IMR-90 (cell line): ENCODE data around the gene ADGRB3. TPM values are rescaled to one million over a fixed set of nuclear protein-coding genes. Genes with fewer than 3 reads are reported as not detected.

Experiments
- ATAC-seq: fragments of 200-7000 bp; cut with Tn5 transposase; 2 replicates; pipeline ENCODE4 v1.9.1; 2020; ENCODE audit warnings: low read depth, mild to moderate bottlenecking, moderate library complexity
- BruUV-seq: library from RNA; stranded (reverse); fragments of 400-500 nt; replicated peaks from 2 replicates; lab custom pipeline; 2021; lab: Mats Ljungman, UMichigan
- CTCF ChIA-PET: fragments of 300-600 bp; formaldehyde crosslinking; extraction: SDS; loops from one replicate; lab custom pipeline; 2021; ENCODE audit warnings: antibody characterized with exemption; lab: Yijun Ruan, JAX
- POLR2A ChIA-PET: fragments of 300-600 bp; sonication (Branson Sonifier 250); formaldehyde crosslinking; loops from one replicate; lab custom pipeline; 2022; ENCODE audit warnings: antibody characterized with exemption; ENCODE audit not compliant: unreplicated experiment; lab: Charles Lee
- DNase-seq: peaks from one replicate; pipeline ENCODE4 v3.0.0; 2013
- H2AFZ ChIP-seq: replicated peaks from 2 replicates; pipeline ENCODE3; 2013; ENCODE audit warnings: low read length, mild to moderate bottlenecking; ENCODE audit not compliant: poor library complexity
- H2AK5ac ChIP-seq: 2 replicates; pipeline ENCODE4 v1.6.1; 2013; ENCODE audit warnings: low read depth, low read length, inconsistent platforms
- H2AK9ac ChIP-seq: replicated peaks from 2 replicates; pipeline ENCODE3; 2013; ENCODE audit warnings: mild to moderate bottlenecking, low read depth, low read length, moderate library complexity; ENCODE audit not compliant: poor library complexity
- H2BK120ac ChIP-seq: 2 replicates; pipeline ENCODE4 v1.6.1; 2013; ENCODE audit warnings: low read depth, low read length, inconsistent platforms
- H2BK15ac ChIP-seq: 3 replicates; pipeline ENCODE4 v1.6.1; 2013; ENCODE audit warnings: low read depth, low read length, inconsistent platforms
- H2BK20ac ChIP-seq: 2 replicates; pipeline ENCODE4 v1.6.1; 2013; ENCODE audit warnings: low read depth, mild to moderate bottlenecking, inconsistent platforms, low read length, moderate library complexity
- H2BK5ac ChIP-seq: 2 replicates; pipeline ENCODE4 v1.6.1; 2013; ENCODE audit warnings: mild to moderate bottlenecking, low read depth, low read length, inconsistent platforms; ENCODE audit not compliant: poor library complexity, severe bottlenecking
- H3K14ac ChIP-seq: replicated peaks from 2 replicates; pipeline ENCODE4 v1.6.1; 2013; ENCODE audit warnings: low read depth, low read length, inconsistent platforms
- H3K18ac ChIP-seq: 2 replicates; pipeline ENCODE4 v1.6.1; 2013; ENCODE audit warnings: low read depth, low read length, control low read depth
- H3K23ac ChIP-seq: 2 replicates; pipeline ENCODE4 v1.6.1; 2013; ENCODE audit warnings: low read depth, low read length, inconsistent platforms
- H3K27ac ChIP-seq: 2 replicates; pipeline ENCODE4 v1.5.1; 2013; ENCODE audit warnings: mild to moderate bottlenecking, control low read depth, low read length; ENCODE audit not compliant: insufficient read depth
- H3K27me3 ChIP-seq: 2 replicates; pipeline ENCODE4 v1.6.1; 2013; ENCODE audit warnings: low read length; ENCODE audit not compliant: control insufficient read depth, insufficient read depth
- H3K36me3 ChIP-seq: 2 replicates; pipeline ENCODE4 v1.6.1; 2013; ENCODE audit warnings: low read length, mixed read lengths; ENCODE audit not compliant: control insufficient read depth, insufficient read depth
- H3K4ac ChIP-seq: 2 replicates; pipeline ENCODE4 v1.6.1; 2013; ENCODE audit warnings: low read depth, low read length, inconsistent platforms
- H3K4me1 ChIP-seq: 2 replicates; pipeline ENCODE4 v1.6.1; 2013; ENCODE audit warnings: low read length, mixed read lengths; ENCODE audit not compliant: control insufficient read depth, insufficient read depth
- H3K4me2 ChIP-seq: 2 replicates; pipeline ENCODE4 v1.6.1; 2013; ENCODE audit warnings: low read depth, mild to moderate bottlenecking, control low read depth, low read length, moderate library complexity
- H3K4me3 ChIP-seq: 2 replicates; pipeline ENCODE4 v1.5.1; 2013; ENCODE audit warnings: low read depth, mild to moderate bottlenecking, control low read depth, low read length, moderate library complexity; ENCODE audit not compliant: insufficient read depth
- H3K56ac ChIP-seq: 2 replicates; pipeline ENCODE4 v1.6.1; 2013; ENCODE audit warnings: low read length, inconsistent platforms; ENCODE audit not compliant: insufficient read depth; ENCODE audit errors: extremely low read depth
- H3K79me1 ChIP-seq, 2 experiments: 2 replicates each; pipeline ENCODE4 v1.6.1; 2013; ENCODE audit warnings: low read length in 2 of 2, inconsistent platforms in 1 of 2, low read depth in 1 of 2
- H3K9ac ChIP-seq: 2 replicates; pipeline ENCODE4 v1.6.1; 2013; ENCODE audit warnings: low read depth, low read length, control low read depth
- H3K9me1 ChIP-seq: 2 replicates; pipeline ENCODE4 v1.6.1; 2013; ENCODE audit warnings: low read length, inconsistent platforms; ENCODE audit not compliant: insufficient read depth
- H3K9me3 ChIP-seq: 2 replicates; pipeline ENCODE4 v1.6.1; 2013; ENCODE audit warnings: low read length; ENCODE audit not compliant: control insufficient read depth, insufficient read depth
- H4K20me1 ChIP-seq: 2 replicates; pipeline ENCODE4 v1.6.1; 2013; ENCODE audit warnings: low read length, inconsistent platforms; ENCODE audit not compliant: insufficient read depth
- H4K5ac ChIP-seq: 2 replicates; pipeline ENCODE4 v1.6.1; 2013; ENCODE audit warnings: mild to moderate bottlenecking, low read depth, low read length, control low read depth
- H4K8ac ChIP-seq, 2 experiments: 2 replicates each; pipeline ENCODE4 v1.6.1; 2013; ENCODE audit warnings: low read depth in 2 of 2, low read length in 2 of 2, control low read depth in 1 of 2, inconsistent platforms in 1 of 2
- H4K91ac ChIP-seq: 2 replicates; pipeline ENCODE4 v1.6.1; 2013; ENCODE audit warnings: low read depth, low read length, inconsistent platforms; ENCODE audit not compliant: insufficient read depth
- BHLHE40 ChIP-seq: fragments of 150-350 bp; IDR thresholded peaks from 2 replicates; pipeline ENCODE4 v1.6.1; 2016; ENCODE audit warnings: mild to moderate bottlenecking, low read depth, low read length
- CEBPB ChIP-seq: IDR thresholded peaks from 2 replicates; pipeline ENCODE4 v1.6.1; 2012; ENCODE audit warnings: low read depth, low read length, improper control_type of control experiment
- FOS ChIP-seq: fragments of 150-350 bp; IDR thresholded peaks from 2 replicates; pipeline ENCODE4 v1.6.1; 2016; ENCODE audit warnings: low read depth, low read length
- MAFK ChIP-seq: IDR thresholded peaks from 2 replicates; pipeline ENCODE4 v1.6.1; 2012; ENCODE audit warnings: low read depth, low read length, improper control_type of control experiment
- MAZ ChIP-seq: IDR thresholded peaks from 2 replicates; pipeline ENCODE4 v1.6.1; 2012; ENCODE audit warnings: low read depth, mild to moderate bottlenecking, low read length, improper control_type of control experiment, moderate library complexity, borderline replicate concordance
- MXI1 ChIP-seq: IDR thresholded peaks from 2 replicates; pipeline ENCODE4 v1.6.1; 2012; ENCODE audit warnings: low read depth, mild to moderate bottlenecking, low read length, moderate library complexity, borderline replicate concordance
- NFE2L2 ChIP-seq: fragments of 150-350 bp; IDR thresholded peaks from 2 replicates; pipeline ENCODE4 v1.6.1; 2016; ENCODE audit warnings: low read depth, mild to moderate bottlenecking, low read length
- POLR2A ChIP-seq: IDR thresholded peaks from 2 replicates; pipeline ENCODE4 v1.6.1; 2012; ENCODE audit warnings: mild to moderate bottlenecking, low read depth, low read length
- RAD21 ChIP-seq: IDR thresholded peaks from 2 replicates; pipeline ENCODE4 v1.6.1; 2012; ENCODE audit warnings: low read length, improper control_type of control experiment
- RCOR1 ChIP-seq: IDR thresholded peaks from 2 replicates; pipeline ENCODE4 v1.6.1; 2012; ENCODE audit warnings: mild to moderate bottlenecking, low read length, improper control_type of control experiment; ENCODE audit not compliant: insufficient replicate concordance
- RFX5 ChIP-seq: IDR thresholded peaks from 2 replicates; pipeline ENCODE4 v1.8.0; 2012; ENCODE audit warnings: low read depth, mild to moderate bottlenecking, low read length, moderate library complexity
- SMC3 ChIP-seq: fragments of 150-350 bp; IDR thresholded peaks from 2 replicates; pipeline ENCODE4 v1.6.1; 2016; ENCODE audit warnings: low read depth, mild to moderate bottlenecking, antibody characterized with exemption, low read length, moderate library complexity
- WGBS, 2 experiments: methylation state at CpG; one replicate each; pipeline versions ENCODE4 v1.1.5 to v1.1.7; 2013; ENCODE audit warnings: missing lambda C conversion rate in 2 of 2; ENCODE audit not compliant: insufficient read length in 1 of 2; ENCODE audit errors: extremely low coverage in 2 of 2; 5-methylcytosine and 5-hydroxymethylcytosine counted together
- dilution Hi-C: fragments of 300-500 bp; cut with HindIII; formaldehyde crosslinking; loops from one replicate; pipeline ENCODE4 v1.14.3; 2018; ENCODE audit warnings: low sequenced_read_pairs; ENCODE audit not compliant: unreplicated experiment
- in situ Hi-C: fragments of 300-500 bp; cut with MboI; formaldehyde crosslinking; loops from 3 replicates; pipeline ENCODE4 v1.14.3; 2019; ENCODE audit warnings: low sequenced_read_pairs, inconsistent platforms, mixed read lengths
- intact Hi-C: fragments of 100-400 bp; cut with micrococcal nuclease; formaldehyde crosslinking; loops from 2 replicates; pipeline ENCODE4 v1.10.0; 2022
- polyA plus RNA-seq, 3 experiments: library from polyadenylated mRNA; depleted of rRNA; stranded (reverse); fragments of >200 nt; gene quantifications; 2 replicates each; pipeline ENCODE4 v1.2.3, GENCODE V29; 2012; ENCODE audit warnings: low replicate concordance in 1 of 3
- total RNA-seq: library from RNA; depleted of rRNA; stranded (reverse); fragments of >200 nt; gene quantifications from 2 replicates; pipeline ENCODE4 v1.2.3, GENCODE V29; 2012
- TF ChIP-seq, protein P1 (sequence below): fragments of 150-350 bp; IDR thresholded peaks from 2 replicates; pipeline ENCODE4 v1.6.1; 2016; ENCODE audit warnings: low read depth, mild to moderate bottlenecking, low read length, moderate library complexity, borderline replicate concordance
- TF ChIP-seq, protein P2 (sequence below): fragments of 150-350 bp; IDR thresholded peaks from 2 replicates; pipeline ENCODE4 v1.6.1; 2017; ENCODE audit warnings: mild to moderate bottlenecking, antibody characterized with exemption, low read length, low read depth

The ADGRB3 gene
- total and polyA plus RNA-seq, 2 of the 4 experiments (the other 2 are of a cell fraction): not detected

DNA sequence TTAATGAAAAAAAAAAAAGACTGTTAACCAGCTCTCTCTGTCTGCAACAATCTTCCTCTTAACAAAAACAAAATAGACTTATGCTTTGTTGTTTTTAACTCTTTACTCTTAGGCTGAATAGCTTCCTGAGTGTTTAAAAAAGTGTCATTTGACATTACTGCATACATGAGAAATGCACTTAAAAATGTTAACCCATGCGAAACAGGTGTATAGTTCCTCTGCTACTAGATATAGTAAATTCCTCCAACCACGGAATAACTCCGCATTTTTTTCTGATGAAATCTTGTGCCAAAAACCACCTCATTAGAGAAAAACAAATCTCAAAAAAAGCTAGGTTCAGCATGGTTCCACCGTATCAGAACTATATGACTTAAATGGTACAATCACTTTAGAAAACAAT, 426.0 kb downstream of the ADGRB3 start:
- no peaks in the 10 kb centered on the region for H3K9me1 ChIP-seq
- POLR2A ChIA-PET: no interaction called here
- no peak overlapping the region for H2BK120ac ChIP-seq
- H4K91ac ChIP-seq: no peak overlapping the region
- no peak for ATAC-seq
- dilution Hi-C loops (no loop called here), in situ Hi-C loops (no loop called here), intact Hi-C loops (no loop called here)
- no peak overlapping the region for H3K56ac ChIP-seq
- no peak overlapping the region for H3K18ac ChIP-seq
- H3K4me3 ChIP-seq: no peak overlapping the region
- H3K27ac ChIP-seq: no peak overlapping the region
- H2BK15ac ChIP-seq: no peak overlapping the region
- TF ChIP-seq SMC3 (no peak), RCOR1 (no peak), FOS (no peak), MXI1 (no peak), CEBPB (no peak), BHLHE40 (no peak), NFE2L2 (no peak), MAZ (no peak), MAFK (no peak), RAD21 (no peak), POLR2A (no peak), RFX5 (no peak)
- TF ChIP-seq, protein P1, sequence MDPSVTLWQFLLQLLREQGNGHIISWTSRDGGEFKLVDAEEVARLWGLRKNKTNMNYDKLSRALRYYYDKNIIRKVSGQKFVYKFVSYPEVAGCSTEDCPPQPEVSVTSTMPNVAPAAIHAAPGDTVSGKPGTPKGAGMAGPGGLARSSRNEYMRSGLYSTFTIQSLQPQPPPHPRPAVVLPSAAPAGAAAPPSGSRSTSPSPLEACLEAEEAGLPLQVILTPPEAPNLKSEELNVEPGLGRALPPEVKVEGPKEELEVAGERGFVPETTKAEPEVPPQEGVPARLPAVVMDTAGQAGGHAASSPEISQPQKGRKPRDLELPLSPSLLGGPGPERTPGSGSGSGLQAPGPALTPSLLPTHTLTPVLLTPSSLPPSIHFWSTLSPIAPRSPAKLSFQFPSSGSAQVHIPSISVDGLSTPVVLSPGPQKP: no peak
- TF ChIP-seq, protein P2, sequence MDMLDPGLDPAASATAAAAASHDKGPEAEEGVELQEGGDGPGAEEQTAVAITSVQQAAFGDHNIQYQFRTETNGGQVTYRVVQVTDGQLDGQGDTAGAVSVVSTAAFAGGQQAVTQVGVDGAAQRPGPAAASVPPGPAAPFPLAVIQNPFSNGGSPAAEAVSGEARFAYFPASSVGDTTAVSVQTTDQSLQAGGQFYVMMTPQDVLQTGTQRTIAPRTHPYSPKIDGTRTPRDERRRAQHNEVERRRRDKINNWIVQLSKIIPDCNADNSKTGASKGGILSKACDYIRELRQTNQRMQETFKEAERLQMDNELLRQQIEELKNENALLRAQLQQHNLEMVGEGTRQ: no peak
- no CpG with 5 or more reads among the region's 4 CpGs for WGBS, 2 experiments
- no peak overlapping the region for H4K5ac ChIP-seq
- H3K9ac ChIP-seq: no peak overlapping the region
- H3K4me2 ChIP-seq: no peak overlapping the region
- no peaks in the 10 kb centered on the region for H3K36me3 ChIP-seq
- no peaks in the 10 kb centered on the region for H3K9me3 ChIP-seq
- no peak overlapping the region for H2AK9ac ChIP-seq
- no peak overlapping the region for H2BK5ac ChIP-seq
- no peaks in the 10 kb centered on the region for H3K79me1 ChIP-seq
- no peaks in the 10 kb centered on the region for H3K4me1 ChIP-seq
- H3K14ac ChIP-seq: no peak overlapping the region
- H2BK20ac ChIP-seq: no peak overlapping the region
- CTCF ChIA-PET: no interaction called here
- no peak overlapping the region for H3K23ac ChIP-seq
- no peak overlapping the region for H4K8ac ChIP-seq
- no peak overlapping the region for H2AFZ ChIP-seq
- H3K27me3 ChIP-seq: no peaks in the 10 kb centered on the region
- H4K20me1 ChIP-seq: no peaks in the 10 kb centered on the region
- no peak overlapping the region for H3K4ac ChIP-seq
- DNase-seq: no peak
- no peak overlapping the region for H2AK5ac ChIP-seq
- no TSS peak for BruUV-seq
